GM19351 (cell line): ENCODE data around the gene OR56A3.
"Not testable (repeated sequence)": the region's sequence is repeated elsewhere in the genome, so short reads cannot be mapped to it uniquely, and the experiment has no call there.

ENCODE experiments used
- ATAC-seq: cut with Tn5 transposase; IDR thresholded peaks from one replicate; pipeline ENCODE4 v1.9.1; 2021; ENCODE audit warnings: mild to moderate bottlenecking, moderate library complexity; ENCODE audit not compliant: unreplicated experiment

OR56A3 gene, protein sequence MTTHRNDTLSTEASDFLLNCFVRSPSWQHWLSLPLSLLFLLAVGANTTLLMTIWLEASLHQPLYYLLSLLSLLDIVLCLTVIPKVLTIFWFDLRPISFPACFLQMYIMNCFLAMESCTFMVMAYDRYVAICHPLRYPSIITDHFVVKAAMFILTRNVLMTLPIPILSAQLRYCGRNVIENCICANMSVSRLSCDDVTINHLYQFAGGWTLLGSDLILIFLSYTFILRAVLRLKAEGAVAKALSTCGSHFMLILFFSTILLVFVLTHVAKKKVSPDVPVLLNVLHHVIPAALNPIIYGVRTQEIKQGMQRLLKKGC

DNA sequence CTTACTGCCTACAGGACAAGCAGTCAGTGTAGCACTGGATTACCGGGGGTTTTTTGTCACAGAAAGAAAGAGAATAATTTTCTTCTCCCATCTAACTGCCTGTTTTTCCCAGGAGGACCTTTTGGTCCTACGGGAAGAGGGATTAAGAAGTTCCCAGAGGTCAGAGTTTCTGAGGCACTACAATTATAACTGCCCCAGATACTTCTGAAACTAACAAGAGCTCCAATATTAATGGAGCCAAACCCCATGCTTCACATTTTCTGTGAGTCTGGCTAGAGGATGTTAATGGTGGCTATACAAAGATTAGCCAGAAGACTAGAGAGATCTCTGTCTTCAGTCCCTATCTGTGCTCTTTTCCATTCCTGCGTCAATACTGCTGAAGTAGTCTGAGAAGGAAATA is at the start of gene OR56A3:
Gene OR56A3 (plus strand): TSS at position 301 of the 400 bp plus-strand sequence. CDS start 5,096 bp downstream, outside the sequence.
- no peak for ATAC-seq

GRCh38 chr11:5892908-5893307 is 49.1 kb upstream of the OR56A3 start, which contains the start of gene OR52E5:
OR52E5 (plus strand) TSS chr11:5893208; CDS start chr11:5900777, 7,569 bp downstream.
- ATAC-seq = no peak

DNA sequence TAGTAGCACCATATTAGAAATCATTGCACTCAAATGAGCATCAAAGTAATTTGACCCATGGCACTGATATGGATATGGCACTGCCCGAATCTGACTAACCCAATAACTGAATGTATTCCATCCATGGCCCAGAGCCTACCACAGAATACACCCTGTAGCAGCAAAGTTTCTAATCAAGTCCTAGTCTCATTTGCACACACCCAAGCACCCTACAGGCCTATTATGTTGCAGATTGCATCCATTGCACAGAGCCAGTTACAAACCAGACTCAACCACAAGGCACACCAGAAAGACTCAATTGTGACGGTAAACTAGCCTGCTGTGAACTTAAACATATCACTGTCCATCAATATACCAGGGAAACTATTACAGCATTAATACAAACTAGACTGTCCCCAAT is 42.5 kb upstream of the OR56A3 start:
- ATAC-seq = no peak

DNA sequence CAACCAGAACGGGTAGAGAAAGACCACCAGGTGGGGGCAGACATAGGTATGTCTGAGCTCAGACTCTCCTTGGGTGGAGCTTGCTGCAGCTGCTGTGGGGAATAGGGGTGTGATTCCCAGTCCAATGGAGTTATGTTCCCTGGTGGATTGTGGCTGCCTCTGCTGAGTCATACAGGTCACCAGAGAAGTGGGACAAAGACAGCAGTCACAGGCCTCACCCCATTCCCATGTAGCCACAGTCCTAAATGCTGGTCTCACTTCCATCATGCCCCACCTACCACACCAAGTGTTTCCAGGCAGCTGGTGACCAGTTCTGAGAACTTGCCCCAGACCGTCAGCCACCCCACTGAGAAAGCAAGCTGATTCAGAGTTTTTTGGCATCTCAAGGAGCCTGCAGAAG is 31.5 kb upstream of the OR56A3 start:
- no peak for ATAC-seq

DNA sequence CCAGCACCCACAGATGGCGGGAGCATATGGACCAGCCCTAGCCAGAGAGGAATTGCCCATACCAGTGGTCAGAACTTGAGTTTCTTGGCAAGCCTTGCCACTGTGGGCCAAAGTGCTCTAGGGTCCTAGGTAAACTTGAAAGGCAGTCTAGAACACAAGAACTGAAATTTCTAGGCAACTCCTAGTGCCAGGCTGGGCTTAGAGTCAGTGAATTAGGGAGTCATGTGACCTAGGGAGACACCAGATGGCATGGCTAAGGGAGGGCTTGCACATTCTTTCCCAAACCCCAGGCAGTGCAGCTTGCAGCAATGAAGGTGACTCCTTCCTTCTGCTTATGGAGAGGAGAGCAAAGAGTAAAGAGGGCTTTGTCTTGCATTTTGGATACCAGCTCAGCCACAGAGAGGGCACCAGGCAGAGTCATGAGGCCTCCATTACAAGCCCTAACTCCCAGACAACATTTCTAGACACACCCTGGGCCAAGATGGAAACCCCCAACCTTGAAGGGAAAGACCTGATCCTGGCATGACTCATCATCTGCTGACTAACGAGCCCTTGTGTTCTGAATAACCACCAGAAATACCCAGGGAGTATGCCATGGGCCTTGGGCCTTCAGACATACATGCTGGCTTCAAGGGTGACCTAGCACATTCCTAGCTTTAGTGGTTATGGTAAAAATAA is 19.2 kb upstream of the OR56A3 start:
- ATAC-seq = peak; percentile 89

DNA sequence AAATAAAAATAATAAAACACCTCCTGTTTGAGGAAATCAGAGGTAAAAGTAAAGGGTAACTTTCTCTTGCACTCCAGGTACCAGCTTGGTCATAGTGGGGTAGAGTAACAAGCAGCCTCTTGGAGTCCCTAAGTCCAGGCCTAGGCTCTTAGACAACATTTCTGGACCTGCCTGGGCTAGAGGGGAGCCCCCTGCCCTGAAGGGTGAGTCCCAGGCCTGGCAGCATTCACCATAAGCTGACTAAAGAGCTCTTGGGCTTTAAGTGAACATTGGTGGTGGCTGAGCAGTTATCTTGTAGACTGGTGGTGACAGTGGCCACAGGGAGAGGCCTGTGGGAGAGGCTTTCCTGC is 18.6 kb upstream of the OR56A3 start:
- ATAC-seq = peak; percentile 17

- no peak for ATAC-seq
Measured at GRCh38 chr11:5923794-5924193, 18.3 kb upstream of the OR56A3 start.

DNA sequence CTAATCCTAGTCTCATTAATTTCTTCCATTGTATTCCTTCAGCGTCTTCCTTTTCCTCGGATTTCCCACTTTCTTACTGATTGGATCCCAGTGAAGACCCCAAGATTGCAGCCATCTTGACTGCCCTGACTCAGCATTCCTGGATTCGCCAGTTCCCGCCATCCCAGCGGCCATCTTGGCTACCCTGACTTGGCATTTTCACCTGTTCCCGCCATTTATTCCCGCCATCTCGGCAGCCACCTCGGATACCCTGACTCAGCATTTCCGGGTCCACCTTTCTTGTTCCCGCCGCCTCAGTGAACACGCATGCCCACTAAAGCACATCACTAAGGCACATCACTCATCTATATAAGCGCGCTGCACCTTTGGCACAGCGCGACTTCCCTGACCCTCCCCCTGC is 13.8 kb upstream of the OR56A3 start:
- ATAC-seq = no peak

DNA sequence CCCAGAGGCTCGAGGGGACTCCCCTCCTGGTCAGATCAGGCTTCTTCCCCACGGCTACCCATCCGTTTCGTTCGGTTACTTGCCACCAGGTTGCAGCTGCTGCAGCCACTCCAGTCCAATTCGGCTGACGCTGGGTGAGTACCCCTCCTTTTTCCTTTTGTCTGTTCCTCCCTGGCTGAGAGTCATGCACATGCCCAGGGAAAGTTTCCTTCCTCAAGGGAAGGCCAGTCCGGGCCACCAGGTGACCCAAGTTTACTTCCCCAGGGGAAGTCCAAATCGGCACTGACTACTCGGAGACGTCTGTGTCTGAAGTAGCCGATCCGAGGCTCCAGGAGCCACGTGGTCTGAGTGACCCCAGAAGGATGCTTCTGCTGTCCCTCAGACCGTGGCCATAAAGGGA is 13.2 kb upstream of the OR56A3 start:
- ATAC-seq = no peak

GRCh38 chr11:5929571-5930368 is 12.3 kb upstream of the OR56A3 start:
- ATAC-seq = no peak

GRCh38 chr11:5930614-5931013 is 11.4 kb upstream of the OR56A3 start:
- no peak for ATAC-seq

GRCh38 chr11:5931061-5931460 is 11.0 kb upstream of the OR56A3 start:
- ATAC-seq = no peak

DNA sequence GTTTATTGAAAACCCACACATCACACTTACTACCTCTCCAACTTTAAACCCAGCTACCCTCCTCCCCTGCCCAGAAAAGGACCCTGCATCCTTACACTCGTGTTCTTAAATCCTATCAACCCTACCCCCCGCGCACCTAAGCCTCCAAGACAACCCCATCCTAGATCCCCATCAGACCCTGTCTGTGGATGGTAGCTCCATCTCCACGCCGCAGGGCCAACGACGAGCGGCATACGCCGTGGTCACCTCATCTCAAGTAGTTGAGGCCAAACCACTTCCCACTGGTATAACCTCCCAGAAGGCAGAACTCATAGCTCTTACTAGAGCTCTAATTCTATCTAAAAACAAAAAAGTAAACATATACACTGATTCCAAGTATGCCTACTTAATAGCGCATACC is 9.4 kb upstream of the OR56A3 start:
- no peak for ATAC-seq

DNA sequence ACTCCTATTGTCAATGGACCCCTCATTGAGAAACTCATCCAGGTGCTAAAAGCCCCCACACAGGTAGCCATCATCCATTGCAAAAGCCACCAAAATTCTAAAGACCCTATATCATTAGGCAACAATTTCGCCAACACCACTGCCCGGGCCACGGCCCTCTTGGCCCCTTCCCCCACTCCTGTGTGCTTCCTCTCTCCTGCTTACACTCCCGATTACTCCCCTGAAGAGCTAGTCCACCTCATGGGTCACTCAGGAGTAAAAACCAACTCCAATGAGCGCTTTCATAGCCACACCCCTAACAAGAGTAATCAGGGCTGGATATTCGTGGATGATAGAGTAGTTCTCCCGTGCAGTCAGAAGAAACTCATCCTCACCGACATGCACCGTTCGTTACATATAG is 8.9 kb upstream of the OR56A3 start:
- ATAC-seq = no peak

- no peak for ATAC-seq
Measured at GRCh38 chr11:5937868-5938602, 4.0 kb upstream of the OR56A3 start.

- ATAC-seq = no peak
Measured at GRCh38 chr11:5938603-5938965, 3.5 kb upstream of the OR56A3 start.

DNA sequence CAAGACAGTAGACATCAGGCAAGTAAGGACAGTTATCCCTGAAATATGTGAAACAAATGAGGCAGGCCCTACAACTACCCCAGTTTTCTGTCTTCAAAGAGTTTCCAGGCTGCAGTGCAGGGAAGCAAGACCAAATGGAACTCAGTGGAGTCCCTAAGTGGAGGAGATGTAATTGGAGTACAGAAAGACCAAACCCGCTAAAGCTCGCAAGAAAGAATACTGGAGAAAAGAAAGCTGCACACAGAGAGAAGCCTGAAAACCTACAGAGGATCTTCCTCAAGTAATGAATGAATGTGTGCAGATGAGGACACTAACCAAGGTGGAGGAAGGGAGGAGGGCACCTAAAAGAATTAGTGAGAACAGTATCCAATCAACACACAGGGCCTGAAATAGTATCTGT is 1.3 kb upstream of the OR56A3 start:
- ATAC-seq = no peak

- ATAC-seq = no peak
Measured at GRCh38 chr11:5955586-5955985, 13.5 kb downstream of the OR56A3 start.

DNA sequence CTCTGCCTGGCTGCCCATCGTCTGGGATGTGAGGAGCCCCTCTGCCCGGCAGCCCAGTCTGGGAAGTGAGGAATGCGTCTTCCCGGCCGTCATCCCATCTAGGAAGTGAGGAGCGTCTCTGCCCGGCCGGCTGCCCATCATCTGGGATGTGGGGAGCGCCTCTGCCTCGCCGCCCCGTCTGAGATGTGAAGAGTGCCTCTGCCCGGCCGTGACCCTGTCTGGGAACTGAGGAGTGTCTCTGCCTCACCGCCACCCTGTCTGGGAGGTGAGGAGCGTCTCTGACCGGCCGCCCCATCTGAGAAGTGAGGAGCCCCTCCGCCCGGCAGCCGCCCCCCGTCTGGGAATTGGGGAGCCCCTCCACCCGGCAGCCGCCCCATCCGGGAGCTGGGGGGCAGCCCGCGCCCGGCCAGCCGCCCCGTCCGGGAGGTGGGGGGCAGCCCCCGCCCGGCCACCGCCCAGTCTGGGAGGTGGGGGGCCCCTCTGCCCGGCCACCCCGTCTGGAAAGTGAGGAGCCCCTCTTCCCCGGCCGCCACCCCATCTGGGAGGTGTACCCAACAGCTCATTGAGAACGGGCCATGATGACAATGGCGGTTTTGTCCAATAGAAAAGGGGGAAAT is 18.8 kb downstream of the OR56A3 start:
- ATAC-seq = not testable (repeated sequence)

- ATAC-seq = no peak
Measured at GRCh38 chr11:5966958-5967357, 24.9 kb downstream of the OR56A3 start.

GRCh38 chr11:5967708-5968107 is 25.7 kb downstream of the OR56A3 start:
- ATAC-seq = no peak
